ENCODE results near the gene PLSCR1. TPM values are rescaled to one million over a fixed set of nuclear protein-coding genes. Genes with fewer than 3 reads are reported as not detected.

PLSCR1 gene
- total RNA-seq, result 10 to 100 TPM; 16.6 to 42.0 (median 23.9) TPM

- H3K27ac ChIP-seq, result peak within 1 kb of the TSS; percentile 97
- no peaks in the 10 kb centered on the region for H3K36me3 ChIP-seq
- H3K27me3 ChIP-seq, result no peaks in the 10 kb centered on the region
- DNase-seq (ENCODE audit: low spot score in 2 of 2), result peak; percentile 95 to 96
- H3K4me3 ChIP-seq, result peak within 1 kb of the TSS; percentile 81
- 2% methylated on average over 29 of the region's 51 CpGs for WGBS
- H3K4me1 ChIP-seq, result peaks cover 45% of the 10 kb centered on the region
- H3K9me3 ChIP-seq, result no peaks in the 10 kb centered on the region
- TF ChIP-seq POLR2A (IDR thresholded peaks at IDR 0.05), result peak; percentile 82 to 90
- TF ChIP-seq CTCF (IDR thresholded peaks at IDR 0.05), result no peak
- peak; percentile 43 for TF ChIP-seq EP300 (IDR thresholded peaks at IDR 0.05)
- peak; percentile 74 to 80 (median 75) for TF ChIP-seq POLR2AphosphoS5 (IDR thresholded peaks at IDR 0.05)
These were observed at the start of gene PLSCR1 for GRCh38 chr3:146544002-146544928. Gene PLSCR1, minus strand, starts transcription at chr3:146544607. Its CDS starts 8,055 bp downstream, at chr3:146536552.

DNA sequence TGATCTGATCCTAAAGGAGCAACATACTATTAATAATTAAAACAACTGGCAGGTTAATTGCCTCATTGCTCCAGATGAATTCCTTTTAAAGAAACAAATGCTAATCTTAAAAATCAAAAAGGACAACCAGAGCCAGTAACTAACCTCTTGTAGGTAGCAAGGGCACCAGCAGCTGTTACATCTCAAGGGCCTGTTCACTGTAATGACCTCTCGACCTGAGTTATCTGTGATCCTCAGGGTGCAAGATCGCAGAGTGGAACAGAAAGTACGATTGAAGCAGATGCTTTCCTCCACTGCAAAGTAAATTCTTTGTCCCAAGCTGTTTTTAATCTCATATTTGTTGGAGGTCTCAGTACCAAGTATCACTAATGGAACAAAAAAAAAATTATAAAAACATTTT lies 49.4 kb upstream of the PLSCR1 start:
- Histone ChIP-seq H3K4me1 (no peaks in the 10 kb centered on the region), H3K9me3 (no peaks in the 10 kb centered on the region), H3K27me3 (no peaks in the 10 kb centered on the region), H3K36me3 (no peaks in the 10 kb centered on the region), H3K4me3 (no peak overlapping the region), H3K27ac (no peak overlapping the region)
- TF ChIP-seq EP300 (IDR thresholded peaks at IDR 0.05), result no peak
- DNase-seq (ENCODE audit: low spot score in 2 of 2), result no peak
- WGBS, result 81% methylated on average over 3 of the region's 3 CpGs

- H3K27ac ChIP-seq, result no peak overlapping the region
- no peaks in the 10 kb centered on the region for H3K4me1 ChIP-seq
- TF ChIP-seq CTCF (IDR thresholded peaks at IDR 0.05) (no peak), POLR2AphosphoS5 (IDR thresholded peaks at IDR 0.05) (no peak), POLR2A (IDR thresholded peaks at IDR 0.05) (no peak), EP300 (IDR thresholded peaks at IDR 0.05) (no peak)
- no peaks in the 10 kb centered on the region for H3K27me3 ChIP-seq
- no peaks in the 10 kb centered on the region for H3K9me3 ChIP-seq
- WGBS, result 56% methylated on average over 2 of the region's 2 CpGs
- H3K36me3 ChIP-seq, result no peaks in the 10 kb centered on the region
- DNase-seq (ENCODE audit: low spot score in 2 of 2), result no peak
- no peak overlapping the region for H3K4me3 ChIP-seq
These were observed 46.1 kb upstream of the PLSCR1 start for GRCh38 chr3:146590521-146590920.

- Histone ChIP-seq H3K9me3 (no peaks in the 10 kb centered on the region), H3K27ac (no peak overlapping the region), H3K4me1 (no peaks in the 10 kb centered on the region), H3K4me3 (no peak overlapping the region), H3K27me3 (no peaks in the 10 kb centered on the region), H3K36me3 (no peaks in the 10 kb centered on the region)
- WGBS, result 6% methylated on average over 1 of the region's 1 CpG
- TF ChIP-seq POLR2A (IDR thresholded peaks at IDR 0.05) (no peak), CTCF (IDR thresholded peaks at IDR 0.05) (peak in 1 of 2 donors; percentile 36)
- DNase-seq (ENCODE audit: low spot score in 2 of 2), result no peak
These were observed 45.6 kb upstream of the PLSCR1 start for GRCh38 chr3:146589899-146590508.

DNA sequence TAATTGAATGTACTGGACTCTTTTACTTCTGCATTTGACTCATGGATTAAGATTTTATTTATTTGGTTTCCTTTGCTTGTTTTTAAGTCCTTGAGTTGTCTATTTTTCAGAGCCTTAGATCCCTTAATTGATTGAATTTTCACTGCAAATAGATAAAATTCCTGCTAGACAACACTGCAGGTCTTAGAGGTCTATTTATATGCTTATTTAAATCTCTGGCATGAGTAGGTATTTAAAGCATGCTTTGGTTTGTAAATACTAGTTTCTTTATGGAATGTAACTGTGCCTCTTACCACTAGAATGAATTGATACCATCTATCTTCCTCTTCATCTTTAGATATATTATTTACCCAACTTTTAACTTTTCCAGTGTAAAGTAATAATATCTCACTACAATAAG lies 40.7 kb upstream of the PLSCR1 start:
- Histone ChIP-seq H3K36me3 (no peaks in the 10 kb centered on the region), H3K27me3 (no peaks in the 10 kb centered on the region), H3K4me1 (no peaks in the 10 kb centered on the region), H3K4me3 (no peak overlapping the region), H3K27ac (no peak overlapping the region), H3K9me3 (no peaks in the 10 kb centered on the region)
- DNase-seq (ENCODE audit: low spot score in 2 of 2), result no peak
- TF ChIP-seq POLR2AphosphoS5 (IDR thresholded peaks at IDR 0.05), result no peak
- TF ChIP-seq POLR2A (IDR thresholded peaks at IDR 0.05), result no peak
- no peak for TF ChIP-seq CTCF (IDR thresholded peaks at IDR 0.05)
- no peak for TF ChIP-seq EP300 (IDR thresholded peaks at IDR 0.05)
